Ectodermal cell (in vitro differentiated cells): ENCODE results near the gene EPS8.

ENCODE experiments used
- H3K27ac ChIP-seq: 2 replicates; pipeline ENCODE4 v1.7.0; 2013; ENCODE audit warnings: mild to moderate bottlenecking, low read depth, low read length; ENCODE audit not compliant: insufficient read depth, poor library complexity, severe bottlenecking
- H3K27me3 ChIP-seq: 2 replicates; pipeline ENCODE4 v1.7.0; 2013; ENCODE audit warnings: mild to moderate bottlenecking, low read length; ENCODE audit not compliant: insufficient read depth, control insufficient read depth, poor library complexity, severe bottlenecking
- H3K36me3 ChIP-seq: one replicate; pipeline ENCODE4 v1.7.0; 2013; ENCODE audit warnings: low read length; ENCODE audit not compliant: control insufficient read depth, insufficient read depth
- H3K4me1 ChIP-seq: one replicate; pipeline ENCODE4 v1.7.0; 2013; ENCODE audit warnings: low read length; ENCODE audit not compliant: control insufficient read depth, insufficient read depth
- H3K4me3 ChIP-seq: 2 replicates; pipeline ENCODE4 v1.7.0; 2013; ENCODE audit warnings: low read depth, low read length, control low read depth; ENCODE audit not compliant: insufficient read depth
- H3K9me3 ChIP-seq: 2 replicates; pipeline ENCODE4 v1.7.0; 2013; ENCODE audit warnings: mild to moderate bottlenecking, low read length, moderate library complexity; ENCODE audit not compliant: control insufficient read depth
- WGBS, 2 experiments: methylation state at CpG; one replicate each; pipeline ENCODE4 v1.1.7; 2013; ENCODE audit warnings: missing lambda C conversion rate in 2 of 2; 5-methylcytosine and 5-hydroxymethylcytosine counted together

Gene EPS8

GRCh38 chr12:15721316-15722115, 67.7 kb downstream of the EPS8 start:
- 89 to 93% methylated on average over 3 to 4 of the region's 4 CpGs for WGBS, 2 experiments
- H3K27me3 ChIP-seq: no peaks in the 10 kb centered on the region
- H3K4me3 ChIP-seq: no peak overlapping the region
- no peaks in the 10 kb centered on the region for H3K36me3 ChIP-seq
- H3K27ac ChIP-seq: no peak overlapping the region
- H3K4me1 ChIP-seq: peaks cover 6% of the 10 kb centered on the region
- no peaks in the 10 kb centered on the region for H3K9me3 ChIP-seq

DNA sequence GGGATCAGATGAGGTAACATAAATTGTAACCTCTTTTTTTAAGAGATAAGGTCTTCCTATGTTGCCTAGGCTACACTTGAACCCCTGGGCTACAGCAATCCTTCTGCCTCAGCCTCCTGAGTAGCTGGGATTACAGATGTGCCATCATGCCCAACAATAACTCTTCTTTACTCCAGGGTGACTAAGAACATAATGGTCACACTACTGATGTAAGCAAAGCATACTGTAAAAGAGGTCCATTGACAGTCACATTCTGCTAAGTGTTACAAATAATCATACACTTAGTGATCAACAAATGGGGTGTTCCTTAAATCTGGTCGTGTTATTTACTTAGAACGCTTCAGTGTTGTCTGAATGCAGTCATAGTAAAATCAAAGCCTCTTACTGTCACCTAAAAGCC, 68.9 kb downstream of the EPS8 start:
- H3K9me3 ChIP-seq: no peaks in the 10 kb centered on the region
- no peaks in the 10 kb centered on the region for H3K36me3 ChIP-seq
- H3K27me3 ChIP-seq: no peaks in the 10 kb centered on the region
- H3K27ac ChIP-seq: no peak overlapping the region
- no peak overlapping the region for H3K4me3 ChIP-seq
- no peaks in the 10 kb centered on the region for H3K4me1 ChIP-seq
- WGBS, 2 experiments: 93 to 94% methylated on average over 2 of the region's 2 CpGs

DNA sequence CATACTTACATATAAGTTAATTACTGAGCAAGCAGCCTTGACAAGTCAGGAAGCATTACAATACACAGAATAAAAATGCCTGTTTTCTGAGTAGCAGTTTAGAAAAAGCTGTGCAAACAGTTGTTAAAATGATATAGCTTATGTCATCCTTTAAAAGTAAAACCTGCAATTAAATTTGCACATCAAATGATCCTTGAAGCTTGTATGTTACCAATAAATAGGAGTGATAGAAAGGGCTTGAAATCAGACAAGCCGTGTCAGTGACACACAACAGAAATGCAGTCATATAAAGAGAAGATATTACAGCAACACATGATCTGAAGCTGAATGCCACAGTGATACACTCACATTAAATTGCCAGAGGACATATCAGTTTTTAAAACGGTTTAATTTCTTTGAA, 70.0 kb downstream of the EPS8 start:
- Histone ChIP-seq H3K4me3 (no peak overlapping the region), H3K9me3 (no peaks in the 10 kb centered on the region), H3K36me3 (no peaks in the 10 kb centered on the region), H3K27ac (no peak overlapping the region), H3K27me3 (no peaks in the 10 kb centered on the region), H3K4me1 (no peaks in the 10 kb centered on the region)
- 92 to 95% methylated on average over 2 of the region's 2 CpGs for WGBS, 2 experiments

DNA sequence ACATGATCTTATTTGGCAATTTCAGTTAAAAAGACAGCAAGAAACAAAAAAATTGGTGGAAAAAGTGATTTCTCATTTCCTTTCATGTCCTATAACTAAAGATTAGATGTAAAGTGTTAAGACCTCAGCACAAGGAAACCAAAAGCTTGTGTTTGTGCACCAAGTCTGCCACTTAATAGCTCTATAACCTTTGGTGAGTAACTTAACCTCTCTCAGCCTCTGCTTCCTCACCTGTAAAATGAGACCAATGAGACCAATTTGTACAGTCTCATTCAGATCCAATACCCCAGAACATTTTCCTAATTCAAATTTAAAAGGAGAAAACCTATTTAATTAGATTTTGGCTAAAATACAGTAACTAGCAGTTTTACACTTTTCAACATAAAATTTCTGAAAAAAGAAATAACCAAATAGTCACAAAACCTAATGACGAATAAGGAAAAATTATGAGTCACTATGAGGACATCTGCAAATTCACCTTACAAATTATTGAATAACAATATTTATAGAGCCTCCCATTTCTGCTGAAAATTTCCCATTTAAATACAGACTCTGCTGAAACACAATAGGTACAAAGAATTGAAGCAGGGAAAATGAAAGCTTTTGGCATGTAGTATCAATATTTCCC, 71.1 kb downstream of the EPS8 start:
- no peaks in the 10 kb centered on the region for H3K9me3 ChIP-seq
- 80 to 100% methylated on average over 1 of the region's 1 CpG for whole genome bisulfite sequencing, 2 experiments
- no peaks in the 10 kb centered on the region for H3K36me3 ChIP-seq
- no peaks in the 10 kb centered on the region for H3K27me3 ChIP-seq
- no peak overlapping the region for H3K27ac ChIP-seq
- H3K4me3 ChIP-seq: no peak overlapping the region
- H3K4me1 ChIP-seq: no peaks in the 10 kb centered on the region

- H3K36me3 ChIP-seq: no peaks in the 10 kb centered on the region
- WGBS, 2 experiments: 93 to 95% methylated on average over 2 of the region's 2 CpGs
- no peaks in the 10 kb centered on the region for H3K27me3 ChIP-seq
- no peak overlapping the region for H3K4me3 ChIP-seq
- no peaks in the 10 kb centered on the region for H3K4me1 ChIP-seq
- no peaks in the 10 kb centered on the region for H3K9me3 ChIP-seq
- no peak overlapping the region for H3K27ac ChIP-seq
Measured at GRCh38 chr12:15716581-15716980, 72.6 kb downstream of the EPS8 start.

DNA sequence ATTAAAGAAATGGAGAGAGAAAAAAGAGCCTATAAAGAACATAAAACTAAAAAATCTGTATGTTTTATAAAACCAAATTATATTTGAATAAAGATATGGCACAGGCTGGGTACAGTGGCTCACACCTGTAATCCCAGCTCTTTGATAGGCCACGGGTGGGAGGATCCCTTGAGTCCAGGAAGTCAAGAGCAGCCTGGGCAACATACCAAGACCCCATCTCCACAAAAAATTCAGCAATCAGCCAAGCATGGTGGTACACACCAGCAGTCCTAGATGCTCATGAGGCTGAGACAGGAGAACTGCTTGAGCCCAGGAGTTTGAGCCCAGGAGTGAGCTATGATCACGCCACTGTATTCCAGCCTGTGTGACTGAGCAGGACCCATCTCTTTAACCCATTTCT, 74.9 kb downstream of the EPS8 start:
- Histone ChIP-seq H3K27me3 (no peaks in the 10 kb centered on the region), H3K27ac (no peak overlapping the region), H3K9me3 (no peaks in the 10 kb centered on the region), H3K4me3 (no peak overlapping the region), H3K4me1 (peaks cover 2% of the 10 kb centered on the region), H3K36me3 (no peaks in the 10 kb centered on the region)
- 87 to 100% methylated on average over 2 of the region's 2 CpGs for WGBS, 2 experiments

- no peaks in the 10 kb centered on the region for H3K36me3 ChIP-seq
- H3K4me3 ChIP-seq: no peak overlapping the region
- H3K27me3 ChIP-seq: no peaks in the 10 kb centered on the region
- 91 to 95% methylated on average over 6 to 8 of the region's 8 CpGs for WGBS, 2 experiments
- no peaks in the 10 kb centered on the region for H3K9me3 ChIP-seq
- H3K27ac ChIP-seq: no peak overlapping the region
- peaks cover 8% of the 10 kb centered on the region for H3K4me1 ChIP-seq
Measured at GRCh38 chr12:15712823-15713660, 76.1 kb downstream of the EPS8 start.

- no CpG with 5 or more reads among the region's 1 CpG for WGBS, 2 experiments
- Histone ChIP-seq H3K27ac (no peak overlapping the region), H3K9me3 (no peaks in the 10 kb centered on the region), H3K4me3 (no peak overlapping the region), H3K27me3 (no peaks in the 10 kb centered on the region), H3K36me3 (no peaks in the 10 kb centered on the region), H3K4me1 (peaks cover 8% of the 10 kb centered on the region)
Measured at GRCh38 chr12:15712160-15712559, 77.0 kb downstream of the EPS8 start.

DNA sequence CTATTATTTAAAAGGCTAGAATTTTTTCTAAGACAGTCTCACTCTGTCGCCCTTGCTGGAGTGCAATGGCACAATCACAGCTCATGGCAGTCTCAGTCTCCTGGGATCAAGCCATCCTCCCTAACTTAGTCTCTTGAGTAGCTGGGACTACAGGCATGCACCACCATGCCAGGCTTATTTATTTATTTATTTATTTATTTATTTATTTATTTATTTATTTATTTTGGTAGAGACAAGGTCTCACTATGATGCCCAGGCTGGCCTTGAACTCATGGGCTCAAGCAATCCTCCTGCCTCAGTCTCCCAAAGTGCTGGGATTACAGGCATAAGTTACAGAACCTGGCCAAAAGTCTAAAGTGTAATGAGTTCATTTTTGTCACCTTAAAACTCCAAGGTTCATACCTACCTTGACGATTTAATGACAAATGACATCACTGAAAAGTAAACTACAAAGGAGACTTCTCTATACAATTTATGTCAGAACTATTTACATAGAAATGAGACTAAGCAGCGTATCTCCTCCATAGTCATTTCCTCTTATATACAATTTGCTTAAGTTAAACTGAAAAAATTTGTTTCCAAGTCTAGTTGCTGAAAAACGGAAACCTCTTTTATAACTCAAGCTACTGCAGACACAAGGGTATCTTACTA, 78.2 kb downstream of the EPS8 start:
- Histone ChIP-seq H3K27ac (no peak overlapping the region), H3K36me3 (no peaks in the 10 kb centered on the region), H3K9me3 (no peaks in the 10 kb centered on the region), H3K4me3 (no peak overlapping the region), H3K27me3 (no peaks in the 10 kb centered on the region), H3K4me1 (peaks cover 8% of the 10 kb centered on the region)
- WGBS, 2 experiments: 93 to 95% methylated on average over 3 to 4 of the region's 4 CpGs

- peak overlapping the region; percentile 44 for H3K27ac ChIP-seq
- H3K4me1 ChIP-seq: peaks cover 8% of the 10 kb centered on the region
- no peaks in the 10 kb centered on the region for H3K9me3 ChIP-seq
- H3K36me3 ChIP-seq: no peaks in the 10 kb centered on the region
- no peak overlapping the region for H3K4me3 ChIP-seq
- H3K27me3 ChIP-seq: no peaks in the 10 kb centered on the region
- 57 to 62% methylated on average over 6 of the region's 6 CpGs for WGBS, 2 experiments
Measured at GRCh38 chr12:15709551-15709950, 79.6 kb downstream of the EPS8 start.
